HepG2 (cell line): ENCODE results near the gene TRIM10. TPM values are rescaled to one million over a fixed set of nuclear protein-coding genes. Genes with fewer than 3 reads are reported as not detected.

Experiments
- ARNTL ChIP-seq: sonication (generic); formaldehyde crosslinking; IDR thresholded peaks from 2 replicates; pipeline ENCODE4 v1.4.0; 2020; ENCODE audit warnings: mild to moderate bottlenecking, missing genetic modification reagents
- FOXC1 ChIP-seq: sonication (generic); formaldehyde crosslinking; IDR thresholded peaks from 2 replicates; pipeline ENCODE4 v1.8.0; 2022; ENCODE audit warnings: mild to moderate bottlenecking, missing genetic modification reagents, borderline replicate concordance
- KLF15 ChIP-seq: sonication (generic); formaldehyde crosslinking; IDR thresholded peaks from 2 replicates; pipeline ENCODE4 v1.8.1; 2023; ENCODE audit warnings: borderline replicate concordance, mild to moderate bottlenecking, inconsistent platforms, missing genetic modification reagents, mixed read lengths
- MTF1 ChIP-seq: sonication (generic); formaldehyde crosslinking; IDR thresholded peaks from 2 replicates; pipeline ENCODE4 v1.5.0; 2020; ENCODE audit warnings: missing genetic modification reagents
- POLR2AphosphoS5 ChIP-seq: IDR thresholded peaks from 2 replicates; pipeline ENCODE4 v1.6.1; 2012; ENCODE audit warnings: low read depth, low read length
- STAG1 ChIP-seq: sonication (generic); formaldehyde crosslinking; IDR thresholded peaks from 2 replicates; pipeline ENCODE4 v1.4.0; 2020; ENCODE audit warnings: missing genetic modification reagents
- YY1 ChIP-seq: IDR thresholded peaks from 2 replicates; pipeline ENCODE4 v1.6.1; 2011; ENCODE audit warnings: low read length, low read depth, moderate library complexity, mild to moderate bottlenecking; ENCODE audit not compliant: insufficient read depth, insufficient replicate concordance
- ZMYM4 ChIP-seq: sonication (generic); formaldehyde crosslinking; IDR thresholded peaks from 2 replicates; pipeline ENCODE4 v1.8.1; 2023; ENCODE audit warnings: mild to moderate bottlenecking, missing genetic modification reagents
- ZNF101 ChIP-seq: sonication (generic); formaldehyde crosslinking; IDR thresholded peaks from 2 replicates; pipeline ENCODE4 v1.4.0; 2020; ENCODE audit warnings: mild to moderate bottlenecking, low read depth, missing genetic modification reagents, borderline replicate concordance
- ZNF205 ChIP-seq: IDR thresholded peaks from 2 replicates; pipeline ENCODE4 v1.6.1; 2018; ENCODE audit warnings: missing biosample characterization, missing genetic modification reagents
- ZNF552 ChIP-seq: sonication (generic); formaldehyde crosslinking; IDR thresholded peaks from 2 replicates; pipeline ENCODE4 v1.9.0; 2022; ENCODE audit warnings: missing genetic modification reagents, mild to moderate bottlenecking, borderline replicate concordance
- ZNF562 ChIP-seq: sonication (generic); formaldehyde crosslinking; IDR thresholded peaks from 2 replicates; pipeline ENCODE4 v1.8.0; 2022; ENCODE audit warnings: missing genetic modification reagents, borderline replicate concordance
- ZNF616 ChIP-seq: sonication (generic); formaldehyde crosslinking; IDR thresholded peaks from 2 replicates; pipeline ENCODE4 v1.5.0; 2020; ENCODE audit warnings: low read depth, mild to moderate bottlenecking, missing genetic modification reagents
- polyA plus RNA-seq, 8 experiments: library from polyadenylated mRNA; depleted of rRNA in 3 of 8; stranded (reverse) in 7 of 8; unstranded in 1 of 8; fragments of >200 nt; fragmentation: Illumina TruSeq in 4 of 8; extraction: Trizol in 4 of 8; gene quantifications; 2 replicates each; pipeline versions ENCODE4 v1.2.1 to v1.2.3, GENCODE V29; 2011 to 2016; ENCODE audit warnings: low read depth in 4 of 8, missing spikeins in 1 of 8, mixed read lengths in 1 of 8; ENCODE audit not compliant: insufficient read depth in 1 of 8
- total RNA-seq, 5 experiments: library from RNA; depleted of rRNA; stranded (reverse); fragments of >200 nt; fragmentation: Illumina TruSeq; extraction: Trizol; gene quantifications; 2 replicates each; pipeline ENCODE4 v1.2.3, GENCODE V29; 2016; ENCODE audit warnings: low read depth in 1 of 5
- TF ChIP-seq, protein P1 (sequence below): sonication (generic); formaldehyde crosslinking; IDR thresholded peaks from 2 replicates; pipeline ENCODE4 v1.5.0; 2020; ENCODE audit warnings: mild to moderate bottlenecking, missing genetic modification reagents
- TF ChIP-seq, protein P2 (sequence below): sonication (generic); formaldehyde crosslinking; IDR thresholded peaks from 2 replicates; pipeline ENCODE4 v1.5.0; 2020; ENCODE audit warnings: missing genetic modification reagents
- TF ChIP-seq, protein P3 (sequence below): sonication (generic); formaldehyde crosslinking; IDR thresholded peaks from 2 replicates; pipeline ENCODE4 v1.8.1; 2023; ENCODE audit warnings: mild to moderate bottlenecking, missing genetic modification reagents
- TF ChIP-seq, protein P4 (sequence below): sonication (generic); formaldehyde crosslinking; IDR thresholded peaks from 2 replicates; pipeline ENCODE4 v1.4.0; 2020; ENCODE audit warnings: missing genetic modification reagents

Gene TRIM10
- total and polyA plus RNA-seq, 2 of the 13 experiments (the other 11 are each of a cell fraction or from before 2014, with no cell fraction given) = 4.1 to 6.8 TPM

DNA sequence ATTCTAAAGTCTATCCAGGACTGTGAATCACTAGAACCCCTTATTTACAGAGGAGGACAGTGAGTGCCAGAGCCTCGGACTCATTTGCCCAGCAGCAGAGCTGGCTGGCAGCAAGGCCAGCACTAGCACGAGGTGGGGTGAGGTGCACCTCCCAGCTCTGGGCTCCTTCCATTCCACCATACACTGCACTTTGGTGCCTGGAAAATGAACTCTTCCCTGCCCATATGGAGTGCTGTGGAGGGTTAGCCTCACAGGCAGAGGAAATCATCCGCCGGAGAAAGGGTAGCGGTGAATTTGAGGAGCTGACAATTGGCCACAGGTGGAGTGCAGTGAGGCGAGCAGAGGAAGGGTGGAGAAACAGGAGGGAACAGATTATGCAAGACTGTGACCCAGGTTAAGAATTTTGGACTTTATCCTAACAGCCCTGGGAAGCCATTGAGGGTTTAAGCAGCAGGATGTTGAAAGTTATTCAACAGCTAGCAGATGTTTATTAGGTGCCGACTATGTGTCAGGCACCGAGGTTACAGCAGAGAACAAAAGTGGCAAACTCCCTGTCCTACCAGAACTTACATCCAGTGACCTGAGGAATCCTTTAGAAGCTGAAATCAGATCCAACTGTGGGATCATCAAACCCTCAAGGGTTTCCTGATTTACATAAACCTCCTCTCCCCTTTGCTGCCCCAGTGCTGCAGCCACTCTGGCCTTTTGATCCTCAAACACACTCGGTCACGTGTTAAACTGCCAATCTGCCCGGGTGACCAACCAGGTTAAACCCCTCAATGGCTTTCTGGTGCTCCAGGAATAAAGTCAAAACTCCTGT, 46.0 kb upstream of the TRIM10 start (continued):
- TF ChIP-seq, protein P1, sequence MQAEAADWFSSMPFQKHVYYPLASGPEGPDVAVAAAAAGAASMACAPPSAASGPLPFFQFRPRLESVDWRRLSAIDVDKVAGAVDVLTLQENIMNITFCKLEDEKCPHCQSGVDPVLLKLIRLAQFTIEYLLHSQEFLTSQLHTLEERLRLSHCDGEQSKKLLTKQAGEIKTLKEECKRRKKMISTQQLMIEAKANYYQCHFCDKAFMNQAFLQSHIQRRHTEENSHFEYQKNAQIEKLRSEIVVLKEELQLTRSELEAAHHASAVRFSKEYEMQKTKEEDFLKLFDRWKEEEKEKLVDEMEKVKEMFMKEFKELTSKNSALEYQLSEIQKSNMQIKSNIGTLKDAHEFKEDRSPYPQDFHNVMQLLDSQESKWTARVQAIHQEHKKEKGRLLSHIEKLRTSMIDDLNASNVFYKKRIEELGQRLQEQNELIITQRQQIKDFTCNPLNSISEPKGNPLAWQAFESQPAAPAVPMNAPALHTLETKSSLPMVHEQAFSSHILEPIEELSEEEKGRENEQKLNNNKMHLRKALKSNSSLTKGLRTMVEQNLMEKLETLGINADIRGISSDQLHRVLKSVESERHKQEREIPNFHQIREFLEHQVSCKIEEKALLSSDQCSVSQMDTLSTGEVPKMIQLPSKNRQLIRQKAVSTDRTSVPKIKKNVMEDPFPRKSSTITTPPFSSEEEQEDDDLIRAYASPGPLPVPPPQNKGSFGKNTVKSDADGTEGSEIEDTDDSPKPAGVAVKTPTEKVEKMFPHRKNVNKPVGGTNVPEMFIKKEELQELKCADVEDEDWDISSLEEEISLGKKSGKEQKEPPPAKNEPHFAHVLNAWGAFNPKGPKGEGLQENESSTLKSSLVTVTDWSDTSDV (CRISPR knock-in tag) = no peak
- peak; percentile 65 for TF ChIP-seq YY1
- peak; percentile 80 for TF ChIP-seq ZMYM4 (CRISPR knock-in tag)
- TF ChIP-seq, protein P2, sequence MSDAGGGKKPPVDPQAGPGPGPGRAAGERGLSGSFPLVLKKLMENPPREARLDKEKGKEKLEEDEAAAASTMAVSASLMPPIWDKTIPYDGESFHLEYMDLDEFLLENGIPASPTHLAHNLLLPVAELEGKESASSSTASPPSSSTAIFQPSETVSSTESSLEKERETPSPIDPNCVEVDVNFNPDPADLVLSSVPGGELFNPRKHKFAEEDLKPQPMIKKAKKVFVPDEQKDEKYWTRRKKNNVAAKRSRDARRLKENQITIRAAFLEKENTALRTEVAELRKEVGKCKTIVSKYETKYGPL = peak; percentile 96
- peak; percentile 4; the same call in 1 of the 2 replicates for TF ChIP-seq KLF15 (CRISPR knock-in tag)
- TF ChIP-seq POLR2AphosphoS5 = peak; percentile 57
- TF ChIP-seq FOXC1 = peak; percentile 74; the same call in 1 of the 2 replicates
- TF ChIP-seq, protein P3, sequence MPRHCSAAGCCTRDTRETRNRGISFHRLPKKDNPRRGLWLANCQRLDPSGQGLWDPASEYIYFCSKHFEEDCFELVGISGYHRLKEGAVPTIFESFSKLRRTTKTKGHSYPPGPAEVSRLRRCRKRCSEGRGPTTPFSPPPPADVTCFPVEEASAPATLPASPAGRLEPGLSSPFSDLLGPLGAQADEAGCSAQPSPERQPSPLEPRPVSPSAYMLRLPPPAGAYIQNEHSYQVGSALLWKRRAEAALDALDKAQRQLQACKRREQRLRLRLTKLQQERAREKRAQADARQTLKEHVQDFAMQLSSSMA (CRISPR knock-in tag) = no peak; the same call in 1 of the 2 replicates
- TF ChIP-seq STAG1 (CRISPR knock-in tag) = no peak
- peak; percentile 88 for TF ChIP-seq ARNTL (CRISPR knock-in tag)
- TF ChIP-seq ZNF562 (CRISPR knock-in tag) = no peak
- TF ChIP-seq ZNF616 (CRISPR knock-in tag) = 0 out of 2 replicates have a peak, but pooled peaks have one; percentile 83
- TF ChIP-seq ZNF205 (CRISPR knock-in tag) = peak; percentile 47; the same call in 1 of the 2 replicates
- TF ChIP-seq, protein P4, sequence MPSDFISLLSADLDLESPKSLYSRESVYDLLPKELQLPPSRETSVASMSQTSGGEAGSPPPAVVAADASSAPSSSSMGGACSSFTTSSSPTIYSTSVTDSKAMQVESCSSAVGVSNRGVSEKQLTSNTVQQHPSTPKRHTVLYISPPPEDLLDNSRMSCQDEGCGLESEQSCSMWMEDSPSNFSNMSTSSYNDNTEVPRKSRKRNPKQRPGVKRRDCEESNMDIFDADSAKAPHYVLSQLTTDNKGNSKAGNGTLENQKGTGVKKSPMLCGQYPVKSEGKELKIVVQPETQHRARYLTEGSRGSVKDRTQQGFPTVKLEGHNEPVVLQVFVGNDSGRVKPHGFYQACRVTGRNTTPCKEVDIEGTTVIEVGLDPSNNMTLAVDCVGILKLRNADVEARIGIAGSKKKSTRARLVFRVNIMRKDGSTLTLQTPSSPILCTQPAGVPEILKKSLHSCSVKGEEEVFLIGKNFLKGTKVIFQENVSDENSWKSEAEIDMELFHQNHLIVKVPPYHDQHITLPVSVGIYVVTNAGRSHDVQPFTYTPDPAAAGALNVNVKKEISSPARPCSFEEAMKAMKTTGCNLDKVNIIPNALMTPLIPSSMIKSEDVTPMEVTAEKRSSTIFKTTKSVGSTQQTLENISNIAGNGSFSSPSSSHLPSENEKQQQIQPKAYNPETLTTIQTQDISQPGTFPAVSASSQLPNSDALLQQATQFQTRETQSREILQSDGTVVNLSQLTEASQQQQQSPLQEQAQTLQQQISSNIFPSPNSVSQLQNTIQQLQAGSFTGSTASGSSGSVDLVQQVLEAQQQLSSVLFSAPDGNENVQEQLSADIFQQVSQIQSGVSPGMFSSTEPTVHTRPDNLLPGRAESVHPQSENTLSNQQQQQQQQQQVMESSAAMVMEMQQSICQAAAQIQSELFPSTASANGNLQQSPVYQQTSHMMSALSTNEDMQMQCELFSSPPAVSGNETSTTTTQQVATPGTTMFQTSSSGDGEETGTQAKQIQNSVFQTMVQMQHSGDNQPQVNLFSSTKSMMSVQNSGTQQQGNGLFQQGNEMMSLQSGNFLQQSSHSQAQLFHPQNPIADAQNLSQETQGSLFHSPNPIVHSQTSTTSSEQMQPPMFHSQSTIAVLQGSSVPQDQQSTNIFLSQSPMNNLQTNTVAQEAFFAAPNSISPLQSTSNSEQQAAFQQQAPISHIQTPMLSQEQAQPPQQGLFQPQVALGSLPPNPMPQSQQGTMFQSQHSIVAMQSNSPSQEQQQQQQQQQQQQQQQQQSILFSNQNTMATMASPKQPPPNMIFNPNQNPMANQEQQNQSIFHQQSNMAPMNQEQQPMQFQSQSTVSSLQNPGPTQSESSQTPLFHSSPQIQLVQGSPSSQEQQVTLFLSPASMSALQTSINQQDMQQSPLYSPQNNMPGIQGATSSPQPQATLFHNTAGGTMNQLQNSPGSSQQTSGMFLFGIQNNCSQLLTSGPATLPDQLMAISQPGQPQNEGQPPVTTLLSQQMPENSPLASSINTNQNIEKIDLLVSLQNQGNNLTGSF (CRISPR knock-in tag) = no peak; the same call in none of the 2 replicates
- TF ChIP-seq ZNF552 (CRISPR knock-in tag) = 0 out of 2 replicates have a peak, but pooled peaks have one; percentile 28
- TF ChIP-seq ZNF101 = no peak
- no peak for TF ChIP-seq MTF1
